GM21576 (cell line): ENCODE measurements around the gene CST2.
"Not testable (repeated sequence)": the region's sequence is repeated elsewhere in the genome, so short reads cannot be mapped to it uniquely, and the experiment has no call there.

Source experiments
- ATAC-seq: cut with Tn5 transposase; IDR thresholded peaks from one replicate; pipeline ENCODE4 v1.9.1; 2021; ENCODE audit warnings: mild to moderate bottlenecking, moderate library complexity; ENCODE audit not compliant: unreplicated experiment

The CST2 gene

GRCh38 chr20:23826541-23827021 is at the start of gene CST2:
Gene CST2, minus strand, starts transcription at chr20:23826729. Its CDS starts 69 bp downstream, at chr20:23826660.
- ATAC-seq: no peak

- ATAC-seq: no peak
Observed at GRCh38 chr20:23875606-23876237, 49.2 kb upstream of the CST2 start.

- no peak for ATAC-seq
Observed at GRCh38 chr20:23874747-23875146, 48.2 kb upstream of the CST2 start.

- ATAC-seq: no peak
Observed at GRCh38 chr20:23873370-23874015, 47.0 kb upstream of the CST2 start.

GRCh38 chr20:23872065-23872464 is 45.5 kb upstream of the CST2 start:
- no peak for ATAC-seq

- ATAC-seq: no peak
Observed at GRCh38 chr20:23870461-23870860, 43.9 kb upstream of the CST2 start.

GRCh38 chr20:23869520-23869919 is 43.0 kb upstream of the CST2 start:
- no peak for ATAC-seq

GRCh38 chr20:23868321-23868720 is 41.8 kb upstream of the CST2 start:
- ATAC-seq: no peak

GRCh38 chr20:23867152-23867776 is 40.7 kb upstream of the CST2 start:
- no peak for ATAC-seq

GRCh38 chr20:23860771-23861170 is 34.2 kb upstream of the CST2 start:
- not testable (repeated sequence) for ATAC-seq

GRCh38 chr20:23857962-23858595 is 31.6 kb upstream of the CST2 start:
- no peak for ATAC-seq

- ATAC-seq: no peak
Observed at GRCh38 chr20:23856736-23857135, 30.2 kb upstream of the CST2 start.

- no peak for ATAC-seq
Observed at GRCh38 chr20:23856226-23856625, 29.7 kb upstream of the CST2 start.

- no peak for ATAC-seq
Observed at GRCh38 chr20:23841693-23842092, 15.2 kb upstream of the CST2 start.

- ATAC-seq: no peak
Observed at GRCh38 chr20:23835716-23836115, 9.2 kb upstream of the CST2 start.

- ATAC-seq: no peak
Observed at GRCh38 chr20:23832775-23833513, 6.4 kb upstream of the CST2 start.

GRCh38 chr20:23831961-23832360 is 5.4 kb upstream of the CST2 start:
- ATAC-seq: not testable (repeated sequence)

- ATAC-seq: no peak
Observed at GRCh38 chr20:23823621-23824324, 2.8 kb downstream of the CST2 start.

- no peak for ATAC-seq
Observed at GRCh38 chr20:23823111-23823510, 3.4 kb downstream of the CST2 start.

- ATAC-seq: no peak
Observed at GRCh38 chr20:23820493-23820892, 6.0 kb downstream of the CST2 start.
